Stimulated activated CD4-positive, alpha-beta T cell treated with anti-CD3 and anti-CD28 coated beads, Interleukin-1b, Interleukin-23, amount 100 ng/mL, for 48 hours (primary cell): ENCODE results near the gene CAPN7.
"Not testable (repeated sequence)": the region's sequence is repeated elsewhere in the genome, so short reads cannot be mapped to it uniquely, and the experiment has no call there.

ENCODE experiments used
- DNase-seq: peaks from one replicate; pipeline ENCODE4 v3.0.0-alpha.2; 2020

Gene CAPN7

DNA sequence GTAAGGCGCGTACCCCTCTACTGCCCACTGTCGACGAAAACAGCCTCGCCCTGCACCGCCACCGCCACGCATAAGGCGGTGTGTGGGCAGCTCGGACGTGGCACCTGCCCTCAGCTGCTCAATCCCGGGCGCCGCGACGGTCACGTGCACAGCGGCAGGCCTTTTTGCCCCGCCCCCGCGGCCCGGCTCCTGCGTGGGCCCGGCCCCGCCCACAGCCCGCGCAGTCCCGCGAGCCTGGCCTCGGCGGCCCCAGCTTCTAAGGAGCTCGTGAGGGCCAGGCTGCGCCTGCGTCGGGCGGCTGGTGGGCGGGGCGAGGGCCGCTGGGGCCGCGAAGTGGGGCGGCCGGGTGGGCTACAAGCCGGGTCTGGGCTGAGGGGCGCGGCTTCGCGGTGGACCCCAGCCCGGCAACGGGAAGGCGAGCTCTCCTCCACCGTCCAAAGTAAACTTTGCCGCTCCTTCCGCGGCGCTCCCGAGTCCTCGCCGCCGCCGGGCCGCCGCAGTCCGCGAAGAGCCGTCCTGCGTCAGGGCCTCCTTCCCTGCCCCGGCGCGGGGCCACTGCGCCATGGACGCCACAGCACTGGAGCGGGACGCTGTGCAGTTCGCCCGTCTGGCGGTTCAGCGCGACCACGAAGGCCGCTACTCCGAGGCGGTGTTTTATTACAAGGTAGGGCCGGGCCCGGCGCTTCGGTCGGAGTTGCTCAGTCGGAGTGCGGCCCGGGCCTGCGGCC lies at the start of gene CAPN7:
Gene CAPN7, plus strand, starts transcription at position 313 of the 728 bp plus-strand sequence. Its CDS starts 250 bp downstream, at position 563.
- peak; percentile 93 for DNase-seq

DNA sequence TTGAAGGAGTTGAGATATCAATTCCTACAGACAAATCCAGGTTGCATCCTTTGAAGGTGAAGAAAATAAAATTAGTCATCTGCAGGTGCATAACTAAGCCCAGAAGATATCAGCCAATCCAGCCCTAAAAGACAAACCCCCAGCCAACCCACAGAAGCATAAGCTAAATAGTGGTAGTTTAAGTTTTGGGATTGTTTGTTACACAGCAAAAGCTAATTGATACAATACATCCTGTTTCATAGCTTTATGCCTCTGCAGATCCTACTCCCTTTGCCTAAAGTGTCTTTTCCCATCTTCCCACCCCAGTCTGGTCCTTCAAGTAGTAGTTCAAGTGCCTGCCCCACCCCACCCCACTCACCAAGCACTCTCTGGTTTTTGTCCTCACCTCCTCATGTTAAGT lies 48.6 kb upstream of the CAPN7 start:
- no peak for DNase-seq

DNA sequence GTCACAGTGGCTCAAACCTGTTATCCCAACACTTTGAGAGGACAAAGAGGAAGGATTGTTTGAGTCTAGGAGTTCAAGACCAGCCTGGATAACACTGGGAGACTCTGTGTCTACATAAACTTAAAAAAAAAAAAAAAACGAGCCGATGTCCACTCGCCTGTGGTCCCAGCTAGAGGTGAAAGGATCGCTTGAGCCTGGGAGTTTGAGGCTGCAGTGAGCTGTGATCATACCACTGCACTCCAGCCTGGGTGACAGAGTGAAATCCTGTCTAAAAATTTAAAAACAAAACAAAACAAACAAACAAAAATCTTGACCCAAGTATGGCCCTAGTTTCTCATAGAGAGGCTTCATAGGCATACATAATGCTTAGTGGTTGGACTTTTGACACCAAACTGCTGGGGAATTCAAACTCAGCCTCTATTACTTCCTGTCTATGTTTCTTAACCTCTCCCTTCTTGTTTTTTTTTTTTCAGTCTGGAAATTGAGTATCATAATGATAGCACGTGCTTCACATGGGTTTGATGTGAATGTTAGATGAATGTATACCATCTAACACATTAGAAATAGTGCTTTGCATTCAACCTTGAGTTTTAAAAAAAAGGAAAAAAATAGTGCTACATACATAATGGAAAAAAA lies 46.4 kb upstream of the CAPN7 start:
- no peak for DNase-seq

DNA sequence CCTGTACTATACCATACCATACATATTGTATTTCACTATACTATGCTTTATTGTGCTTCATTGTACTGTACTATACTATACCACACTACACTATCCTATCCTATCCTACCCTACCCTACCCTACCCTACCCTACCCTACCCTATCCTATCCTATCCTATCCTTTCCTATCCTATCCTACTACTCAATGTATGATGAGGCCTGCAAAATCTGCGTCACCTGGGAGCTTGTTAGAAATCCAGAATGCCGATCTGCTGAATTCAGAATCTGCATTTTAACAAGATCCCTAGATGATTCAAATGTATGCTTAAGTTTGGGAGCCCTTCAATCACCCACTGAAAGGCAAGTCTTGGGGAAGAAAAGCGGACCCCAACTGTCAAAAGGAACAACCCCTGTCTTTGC lies 45.4 kb upstream of the CAPN7 start:
- no peak for DNase-seq

DNA sequence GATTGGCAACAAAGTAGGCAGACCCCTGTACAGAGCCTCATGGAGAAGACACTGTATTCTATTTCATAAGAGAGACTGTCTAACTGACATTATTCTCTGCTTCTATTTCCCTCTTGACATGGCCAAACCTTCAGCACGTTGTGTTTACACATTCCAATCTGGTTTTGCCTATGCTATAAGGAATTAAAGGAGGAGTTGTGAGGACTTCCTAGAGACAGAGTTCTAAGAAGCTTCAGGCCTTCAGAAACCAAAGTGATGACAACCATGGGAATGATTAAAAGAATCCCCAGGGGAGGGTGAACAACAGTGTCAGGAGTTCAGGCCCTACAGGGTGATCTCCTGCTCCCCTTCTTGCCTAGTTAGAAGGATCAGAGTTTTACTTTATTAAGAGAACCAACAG lies 44.9 kb upstream of the CAPN7 start:
- DNase-seq = no peak

DNA sequence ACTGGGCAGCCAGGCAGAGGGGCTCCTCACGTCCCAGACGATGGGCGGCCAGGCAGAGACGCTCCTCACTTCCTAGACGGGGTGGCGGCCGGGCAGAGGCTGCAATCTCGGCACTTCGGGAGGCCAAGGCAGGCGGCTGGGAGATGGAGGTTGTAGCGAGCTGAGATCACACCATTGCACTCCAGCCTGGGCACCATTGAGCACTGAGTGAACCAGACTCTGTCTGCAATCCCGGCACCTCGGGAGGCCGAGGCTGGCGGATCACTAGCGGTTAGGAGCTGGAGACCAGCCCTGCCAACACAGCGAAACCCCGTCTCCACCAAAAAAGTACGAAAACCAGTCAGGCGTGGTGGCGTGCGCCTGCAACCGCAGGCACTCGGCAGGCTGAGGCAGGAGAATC lies 42.4 kb upstream of the CAPN7 start:
- DNase-seq = not testable (repeated sequence)

DNA sequence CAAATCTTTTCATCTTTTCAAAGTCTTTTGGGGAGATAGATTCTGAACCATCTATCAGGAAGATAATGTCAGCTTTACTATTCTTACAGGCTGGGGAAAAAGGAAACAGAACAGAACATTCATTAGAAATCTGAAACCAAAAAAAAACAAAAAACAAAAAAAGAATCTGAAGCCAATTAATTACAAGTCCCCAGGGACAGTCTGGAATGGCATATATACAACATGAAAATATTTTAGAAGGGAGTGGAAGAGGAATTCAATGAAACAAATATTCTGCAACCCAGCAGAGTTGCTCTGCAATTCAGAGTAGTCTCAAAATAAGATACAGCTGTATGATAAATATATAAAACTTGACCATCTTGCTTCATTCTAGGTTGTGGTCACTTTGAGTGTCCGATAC lies 41.7 kb upstream of the CAPN7 start:
- no peak for DNase-seq

DNA sequence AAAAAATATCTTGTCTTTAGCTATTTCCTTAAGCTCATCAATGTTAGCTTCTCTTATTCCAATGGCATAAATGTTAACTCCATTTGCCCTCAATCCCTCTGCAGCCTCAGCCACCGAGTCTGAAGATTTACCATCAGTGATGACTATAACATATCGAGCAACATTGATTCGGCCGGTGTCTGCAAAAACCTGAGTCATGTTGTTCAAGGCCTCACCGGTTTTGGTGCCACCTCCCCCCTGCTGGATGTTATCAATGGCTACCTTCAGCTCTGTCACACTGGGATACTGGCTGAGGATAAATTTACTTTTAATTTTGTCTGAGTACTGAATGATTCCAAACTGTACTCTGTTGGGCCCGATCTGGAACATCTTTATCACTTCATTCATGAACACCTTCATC lies 41.0 kb upstream of the CAPN7 start:
- no peak for DNase-seq

DNA sequence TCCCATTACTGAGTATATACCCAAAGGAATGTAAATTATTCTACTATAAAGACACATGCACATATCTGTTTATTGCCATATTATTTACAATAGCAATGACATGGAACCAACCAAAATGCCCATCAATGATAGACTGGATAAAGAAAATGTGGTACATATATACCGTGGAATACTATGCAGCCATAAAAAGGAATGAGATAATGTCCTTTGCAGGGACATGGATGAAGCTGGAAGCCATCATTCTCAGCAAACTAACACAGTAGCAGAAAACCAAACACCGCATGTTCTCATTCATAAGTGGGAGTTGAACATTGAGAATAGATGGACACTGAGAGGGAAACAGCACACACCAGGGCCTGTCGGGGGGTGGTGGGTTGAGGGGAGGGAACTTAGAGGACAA lies 39.7 kb upstream of the CAPN7 start:
- DNase-seq = not testable (repeated sequence)

DNA sequence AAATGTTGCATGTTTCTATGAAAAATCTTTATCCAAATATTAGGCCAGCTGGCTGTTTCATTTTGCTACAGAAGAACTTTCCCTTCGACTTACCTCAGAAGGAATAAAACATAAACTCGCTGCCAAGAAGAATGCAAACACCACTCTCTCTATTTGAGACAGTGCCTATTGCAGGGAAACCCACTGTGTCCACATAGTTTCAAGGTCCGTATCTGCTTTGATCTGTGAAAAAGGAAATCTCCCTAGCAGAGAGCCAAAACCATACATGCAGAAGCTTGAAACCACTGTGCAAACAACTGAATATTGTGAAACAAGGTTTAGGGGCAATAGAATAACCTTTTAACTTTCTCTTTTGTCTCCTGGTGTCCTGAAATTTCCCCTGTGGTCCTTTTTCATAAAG lies 35.0 kb upstream of the CAPN7 start:
- DNase-seq = no peak

DNA sequence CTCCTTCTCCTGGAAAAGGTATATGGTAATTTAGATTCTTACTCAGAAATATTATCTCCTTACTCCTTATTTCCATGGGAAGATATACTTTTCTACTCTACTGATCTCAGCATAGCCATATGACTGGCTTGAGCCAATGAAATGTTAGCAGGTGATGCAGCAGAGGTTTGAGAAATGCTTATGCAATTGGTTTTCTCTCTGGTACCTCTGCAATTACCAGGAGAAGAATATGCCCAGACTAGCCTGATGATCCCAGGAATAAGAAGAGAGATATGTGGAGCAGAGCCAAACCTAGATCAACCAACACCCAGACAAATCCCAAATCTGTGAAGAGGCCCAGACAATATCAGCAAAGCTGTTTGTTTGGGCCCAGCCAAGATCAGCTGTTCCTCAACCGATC lies 33.2 kb upstream of the CAPN7 start:
- DNase-seq = no peak

DNA sequence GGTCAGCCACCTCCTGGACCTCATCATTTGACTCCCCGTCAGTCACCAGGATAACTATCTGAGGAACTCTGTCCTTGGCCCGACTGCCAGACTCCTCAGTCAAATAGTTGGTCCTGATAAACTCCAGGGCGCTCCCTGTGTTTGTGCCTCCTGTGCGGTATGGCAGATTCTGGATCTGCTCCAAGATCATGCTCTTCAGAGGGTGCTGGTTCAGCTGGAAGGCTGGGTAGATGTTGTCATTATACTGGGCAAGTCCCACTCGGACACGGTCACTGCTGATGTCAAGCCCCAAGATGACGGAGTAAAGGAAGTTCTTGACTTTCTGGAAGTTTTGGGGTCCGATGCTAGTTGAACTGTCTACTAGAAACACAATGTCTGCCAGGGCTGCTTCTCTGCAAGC lies 31.1 kb upstream of the CAPN7 start:
- no peak for DNase-seq

DNA sequence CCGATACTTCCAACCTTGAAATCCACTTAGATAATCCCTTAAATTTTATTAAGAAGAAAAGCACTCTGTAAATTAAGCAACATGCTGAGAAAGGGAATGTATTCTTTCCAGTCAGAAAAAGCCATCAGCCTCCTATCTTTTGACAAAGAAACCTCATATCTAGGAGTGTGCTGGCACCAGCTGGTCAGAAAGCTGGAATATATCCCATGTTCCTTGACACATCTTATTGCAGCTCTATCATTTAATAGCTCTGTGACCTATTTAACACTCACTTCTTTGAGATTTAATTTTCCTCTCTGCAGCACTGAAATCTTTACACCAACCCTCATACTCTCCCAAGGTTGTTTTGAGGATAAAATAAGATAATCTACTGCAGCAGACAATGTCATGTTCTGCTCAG lies 30.4 kb upstream of the CAPN7 start:
- no peak for DNase-seq

DNA sequence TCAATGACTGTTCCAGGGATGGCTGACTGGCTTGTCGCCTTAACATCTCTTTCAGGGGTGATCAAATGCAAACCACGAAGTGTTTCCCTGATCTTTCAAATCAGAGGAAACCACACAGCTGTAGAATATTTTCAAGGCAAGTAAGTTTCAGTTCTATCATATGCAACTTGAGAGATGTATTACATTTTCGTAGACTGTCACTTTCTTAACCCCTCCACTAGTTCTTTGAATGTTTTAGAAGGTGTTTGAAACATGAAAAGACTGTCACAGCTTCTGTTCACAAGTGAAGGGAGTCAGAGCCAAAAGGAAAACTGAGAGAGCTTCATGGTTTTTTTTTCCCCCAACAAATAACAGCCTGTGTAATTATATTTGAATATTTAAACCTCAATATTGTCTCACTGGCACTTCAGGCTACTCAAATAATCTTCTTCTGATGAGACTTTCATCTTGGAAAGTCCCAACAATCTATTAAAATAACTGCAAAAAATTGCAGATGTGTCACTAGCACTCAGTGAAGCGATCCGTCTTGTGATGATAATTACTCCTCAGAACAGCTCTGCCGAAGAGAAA lies 25.9 kb upstream of the CAPN7 start:
- DNase-seq = no peak

DNA sequence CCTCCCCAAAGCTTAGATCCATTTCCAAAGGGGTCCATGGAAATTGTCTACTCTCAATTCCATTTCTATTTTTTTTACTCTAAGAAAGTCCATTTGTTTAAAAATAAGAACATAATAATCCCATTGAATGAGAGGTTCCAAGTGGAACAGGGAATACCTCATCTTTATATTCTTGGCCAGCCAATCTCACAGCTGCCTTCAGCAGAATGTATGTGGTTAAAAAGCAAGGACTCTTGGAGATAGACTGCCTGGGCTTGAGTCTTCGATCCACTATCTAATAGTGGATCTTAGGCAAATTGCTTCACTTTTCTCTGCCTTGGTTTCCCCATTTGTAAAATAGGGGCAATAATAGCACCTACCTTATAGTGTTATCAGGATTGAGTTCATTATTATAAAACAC lies 24.5 kb upstream of the CAPN7 start:
- no peak for DNase-seq

DNA sequence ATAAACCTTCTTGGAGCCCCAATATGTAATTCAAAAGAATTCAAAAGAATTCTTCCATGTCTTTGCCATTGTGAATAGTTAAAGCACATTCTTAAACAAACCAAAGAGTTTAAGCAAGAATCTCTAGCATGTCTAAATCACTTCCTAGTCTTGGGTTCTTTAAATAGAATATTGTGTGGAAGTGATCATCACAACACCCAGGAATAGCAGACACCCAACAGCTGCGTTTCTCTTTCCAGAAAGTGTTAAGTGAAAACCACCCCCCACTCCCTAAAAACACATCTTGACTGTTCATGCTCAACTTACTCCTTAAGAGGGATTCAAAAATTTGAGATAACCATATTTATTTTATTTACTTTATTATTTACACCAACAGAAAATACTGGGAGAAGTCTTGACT lies 24.1 kb upstream of the CAPN7 start:
- DNase-seq = no peak

DNA sequence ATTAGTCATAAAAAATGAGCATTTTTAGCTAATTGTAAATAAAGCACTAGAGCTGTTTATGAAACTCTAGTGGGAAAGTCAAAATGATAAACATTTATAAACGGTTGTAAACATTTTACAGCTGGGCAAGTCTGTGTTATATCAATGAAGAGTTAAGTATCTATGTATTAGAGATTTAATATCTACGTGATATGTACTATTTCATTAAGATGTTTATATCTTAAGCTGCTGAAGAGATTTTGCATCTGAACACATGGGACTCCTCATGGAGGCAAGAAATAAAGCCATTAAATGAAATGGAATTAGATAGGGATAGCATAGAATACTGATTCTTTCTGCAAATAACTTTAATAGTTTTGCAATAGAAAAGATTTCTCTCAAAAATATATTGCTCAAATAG lies 23.0 kb upstream of the CAPN7 start:
- no peak for DNase-seq

DNA sequence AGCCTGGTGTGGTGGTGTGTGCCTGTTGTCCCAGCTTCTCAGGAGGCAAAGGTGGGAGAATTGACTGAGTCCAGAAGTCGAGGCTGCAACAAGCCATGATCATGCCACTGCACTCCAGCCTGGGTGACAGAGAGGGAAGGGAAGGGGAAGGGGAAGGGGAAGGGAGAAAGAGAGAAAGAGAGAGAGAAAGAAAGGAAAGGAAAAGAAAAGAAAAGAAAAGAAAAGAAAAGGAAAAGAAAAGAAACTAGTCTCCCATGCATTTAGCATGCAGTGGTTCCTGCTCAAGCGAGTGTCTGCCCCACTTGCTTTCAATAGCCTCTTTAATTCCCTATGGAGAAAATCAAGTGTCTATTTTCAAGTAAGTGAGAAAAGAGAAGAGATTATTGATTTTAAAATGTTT lies 20.6 kb upstream of the CAPN7 start:
- no peak for DNase-seq

DNA sequence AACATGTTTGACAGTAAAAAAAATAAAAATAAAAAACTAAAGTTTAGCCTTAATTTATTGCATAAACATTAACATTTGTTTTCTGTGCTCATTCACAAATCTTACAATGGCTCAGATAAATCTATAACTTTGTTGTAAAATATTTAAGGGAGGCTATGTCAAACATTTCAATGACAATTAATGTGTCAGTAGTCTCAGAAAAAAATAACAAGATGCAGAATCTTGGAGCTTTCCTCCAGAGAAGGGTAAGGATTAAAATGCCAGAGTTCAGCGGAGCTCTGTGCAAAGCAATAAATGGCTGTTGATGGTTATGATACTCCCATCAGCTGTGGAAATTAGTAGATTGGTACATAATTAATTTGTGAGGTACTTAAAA lies 20.0 kb upstream of the CAPN7 start:
- DNase-seq = no peak

DNA sequence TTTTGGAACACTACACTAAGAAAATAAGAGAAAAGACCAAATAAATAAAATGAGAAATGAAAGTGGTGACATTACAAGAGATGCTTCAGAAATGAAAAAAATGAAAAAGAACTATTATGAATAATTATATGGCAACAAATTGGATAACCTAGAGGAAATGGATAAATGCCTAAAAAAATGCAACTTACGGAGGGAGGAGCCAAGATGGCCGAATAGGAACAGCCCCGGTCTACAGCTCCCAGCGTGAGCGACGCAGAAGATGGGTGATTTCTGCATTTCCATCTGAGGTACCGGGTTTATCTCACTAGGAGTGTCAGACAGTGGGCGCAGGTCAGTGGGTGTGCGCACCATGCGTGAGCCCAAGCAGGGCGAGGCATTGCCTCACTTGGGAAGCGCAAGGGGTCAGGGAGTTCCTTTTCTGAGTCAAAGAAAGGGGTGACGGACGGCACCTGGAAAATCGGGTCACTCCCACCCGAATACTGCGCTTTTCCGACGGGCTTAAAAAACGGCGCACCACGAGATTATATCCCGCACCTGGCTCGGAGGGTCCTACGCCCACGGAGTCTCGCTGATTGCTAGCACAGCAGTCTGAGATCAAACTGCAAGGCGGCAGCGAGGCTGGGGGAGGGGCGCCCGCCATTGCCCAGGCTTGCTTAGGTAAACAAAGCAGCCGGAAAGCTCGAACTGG lies 19.4 kb upstream of the CAPN7 start:
- DNase-seq = not testable (repeated sequence)

DNA sequence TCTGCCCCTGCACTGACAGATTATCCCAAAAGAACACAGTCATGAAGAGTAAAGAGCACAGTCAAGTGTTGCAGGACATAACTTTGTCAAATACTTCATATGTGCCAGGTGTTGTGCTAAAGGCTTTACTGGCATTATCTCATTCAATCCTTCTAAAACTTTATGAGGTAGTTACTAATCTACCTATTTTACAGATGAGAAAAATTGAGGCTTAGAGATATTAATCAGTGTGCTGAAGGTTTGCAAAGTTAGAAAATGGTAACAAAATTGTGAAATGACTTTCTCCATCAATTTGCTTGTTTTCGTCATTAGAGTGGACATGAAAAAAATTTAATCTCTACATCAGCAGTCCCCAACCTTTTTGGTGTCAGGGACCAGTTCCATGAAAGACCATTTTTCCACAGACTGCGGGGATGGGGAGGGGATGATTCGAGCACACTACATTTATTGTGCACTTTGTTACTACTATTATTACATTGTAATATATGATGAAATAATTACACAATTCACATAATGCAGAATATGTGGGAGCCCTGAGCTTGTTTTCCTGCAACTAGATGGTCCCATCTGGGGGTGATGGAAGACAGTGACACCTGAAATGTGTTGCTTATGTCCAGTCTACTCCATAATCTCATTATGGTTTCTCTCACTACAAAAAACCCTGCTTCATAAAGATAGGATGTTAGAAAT lies 8.6 kb upstream of the CAPN7 start:
- DNase-seq = no peak

DNA sequence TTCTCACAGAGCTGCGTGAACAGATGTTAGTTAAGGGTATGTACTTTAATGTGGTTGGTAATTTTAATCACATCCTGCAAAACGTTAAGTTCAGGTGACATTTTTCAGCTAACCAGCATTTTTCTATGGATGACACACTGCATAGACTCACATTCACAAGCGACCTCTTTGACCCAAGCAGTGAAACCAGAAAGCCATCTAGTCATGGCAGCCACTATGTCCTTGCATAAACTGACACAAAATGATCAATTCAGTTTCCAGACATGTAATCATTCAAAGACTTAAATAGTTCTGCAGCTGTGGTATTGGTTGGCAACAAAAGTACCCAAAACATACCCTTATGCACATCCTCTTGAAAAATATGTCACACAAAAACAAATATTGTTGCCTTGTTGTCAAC lies 7.4 kb upstream of the CAPN7 start:
- DNase-seq = peak; percentile 22

DNA sequence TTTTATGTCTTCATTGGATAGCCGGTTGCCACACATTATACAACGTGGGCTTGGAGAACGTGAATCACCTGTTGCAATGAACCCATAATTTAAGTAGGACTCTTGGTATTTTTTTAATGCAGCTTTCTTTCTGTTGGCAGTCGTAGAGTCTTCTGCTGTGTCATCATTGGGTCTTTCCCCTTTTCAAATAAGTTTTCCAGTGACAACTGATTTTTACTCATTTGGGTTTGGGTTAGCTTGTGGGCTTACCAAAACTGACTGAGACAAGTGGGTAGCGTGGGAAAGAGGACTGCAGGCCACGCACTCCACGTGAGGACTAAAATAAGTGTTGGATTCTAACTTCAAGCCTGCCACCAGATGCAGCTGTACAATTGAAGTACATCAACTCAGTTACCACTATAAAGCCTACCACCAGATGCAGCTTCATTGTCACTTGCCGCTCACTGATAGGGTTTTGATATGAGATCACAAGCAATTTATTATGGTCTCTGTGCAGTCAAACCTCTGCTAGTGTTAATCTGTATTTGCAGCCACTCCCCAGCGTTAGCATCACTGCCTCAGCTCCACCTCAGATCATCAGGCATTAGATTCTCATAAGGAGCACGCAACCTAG lies 6.4 kb upstream of the CAPN7 start:
- peak; percentile 14 for DNase-seq
